ENCODE results near the gene DDX43. TPM values are rescaled to one million over a fixed set of nuclear protein-coding genes. Genes with fewer than 3 reads are reported as not detected.

Gene DDX43
- total RNA-seq, 1 donor from 2014 or later: not detected

DNA sequence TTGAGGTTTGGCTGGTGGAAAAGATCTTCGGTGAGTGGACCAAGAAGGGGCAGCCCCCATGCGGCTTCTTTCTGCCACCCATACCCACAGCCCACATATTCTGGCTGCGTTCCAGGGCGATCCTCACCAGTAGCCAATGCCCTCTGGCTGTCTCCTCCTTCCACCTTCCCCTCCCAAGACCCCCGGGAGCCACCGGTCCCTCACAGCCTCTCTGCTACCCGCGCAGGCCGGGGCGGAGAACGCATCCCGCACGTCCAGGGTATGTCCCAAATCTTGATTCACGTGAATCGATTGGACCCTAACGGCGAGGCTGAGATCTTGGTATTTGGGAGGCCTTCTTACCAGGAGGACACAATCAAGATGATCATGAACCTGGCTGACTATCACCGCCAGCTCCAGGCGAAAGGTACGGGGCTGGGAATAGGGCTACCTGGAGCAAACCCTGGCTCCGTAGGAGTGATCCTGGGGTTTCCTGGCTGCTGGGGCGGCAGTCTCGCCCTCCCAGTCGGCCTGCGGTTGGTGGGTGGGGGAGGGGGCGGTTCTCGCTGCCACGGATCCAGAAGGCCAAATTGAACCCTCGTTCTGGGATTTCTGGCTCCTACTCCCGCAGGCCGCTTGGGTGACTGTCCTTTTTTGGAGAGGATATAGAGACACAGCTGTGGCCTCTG, 31.6 kb upstream of the DDX43 start:
- H3K27ac Mint-ChIP-seq: no peak overlapping the region
- H3K4me3 Mint-ChIP-seq: no peak overlapping the region
- no peaks in the 10 kb centered on the region for H3K27me3 Mint-ChIP-seq (ENCODE audit: low read depth)

DNA sequence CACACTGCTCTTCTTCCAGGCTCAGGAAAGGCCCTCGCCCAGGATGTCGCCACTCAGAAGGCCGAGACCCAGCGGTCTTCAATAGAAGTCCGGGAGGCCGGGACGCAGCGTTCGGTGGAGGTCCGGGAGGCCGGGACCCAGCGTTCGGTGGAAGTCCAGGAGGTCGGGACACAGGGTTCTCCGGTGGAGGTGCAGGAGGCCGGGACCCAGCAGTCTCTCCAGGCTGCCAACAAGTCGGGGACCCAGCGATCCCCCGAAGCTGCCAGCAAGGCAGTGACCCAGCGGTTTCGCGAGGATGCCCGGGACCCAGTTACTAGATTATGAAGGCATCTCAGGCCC, 31.1 kb upstream of the DDX43 start:
- TF ChIP-seq, protein P1, sequence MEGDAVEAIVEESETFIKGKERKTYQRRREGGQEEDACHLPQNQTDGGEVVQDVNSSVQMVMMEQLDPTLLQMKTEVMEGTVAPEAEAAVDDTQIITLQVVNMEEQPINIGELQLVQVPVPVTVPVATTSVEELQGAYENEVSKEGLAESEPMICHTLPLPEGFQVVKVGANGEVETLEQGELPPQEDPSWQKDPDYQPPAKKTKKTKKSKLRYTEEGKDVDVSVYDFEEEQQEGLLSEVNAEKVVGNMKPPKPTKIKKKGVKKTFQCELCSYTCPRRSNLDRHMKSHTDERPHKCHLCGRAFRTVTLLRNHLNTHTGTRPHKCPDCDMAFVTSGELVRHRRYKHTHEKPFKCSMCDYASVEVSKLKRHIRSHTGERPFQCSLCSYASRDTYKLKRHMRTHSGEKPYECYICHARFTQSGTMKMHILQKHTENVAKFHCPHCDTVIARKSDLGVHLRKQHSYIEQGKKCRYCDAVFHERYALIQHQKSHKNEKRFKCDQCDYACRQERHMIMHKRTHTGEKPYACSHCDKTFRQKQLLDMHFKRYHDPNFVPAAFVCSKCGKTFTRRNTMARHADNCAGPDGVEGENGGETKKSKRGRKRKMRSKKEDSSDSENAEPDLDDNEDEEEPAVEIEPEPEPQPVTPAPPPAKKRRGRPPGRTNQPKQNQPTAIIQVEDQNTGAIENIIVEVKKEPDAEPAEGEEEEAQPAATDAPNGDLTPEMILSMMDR (IDR thresholded peaks at IDR 0.05; ENCODE audit: unreplicated experiment): no peak
- no peaks in the 10 kb centered on the region for H3K9me3 Mint-ChIP-seq
- no peak overlapping the region for H3K27ac Mint-ChIP-seq
- H3K27me3 Mint-ChIP-seq (ENCODE audit: low read depth): no peaks in the 10 kb centered on the region
- no peaks in the 10 kb centered on the region for H3K36me3 Mint-ChIP-seq
- H3K4me3 Mint-ChIP-seq: no peak overlapping the region
- no peak for DNase-seq (ENCODE audit: low spot score in 2 of 2, unreplicated experiment in 2 of 2)
- H3K4me1 Mint-ChIP-seq: no peaks in the 10 kb centered on the region

More for the DNA sequence above, 31.6 kb upstream of the DDX43 start:
- Mint-ChIP-seq H3K4me1 (no peaks in the 10 kb centered on the region), H3K36me3 (no peaks in the 10 kb centered on the region), H3K9me3 (no peaks in the 10 kb centered on the region)
- TF ChIP-seq, protein P1 (IDR thresholded peaks at IDR 0.05; ENCODE audit: unreplicated experiment): no peak
- DNase-seq (ENCODE audit: low spot score in 2 of 2, unreplicated experiment in 2 of 2): no peak

DNA sequence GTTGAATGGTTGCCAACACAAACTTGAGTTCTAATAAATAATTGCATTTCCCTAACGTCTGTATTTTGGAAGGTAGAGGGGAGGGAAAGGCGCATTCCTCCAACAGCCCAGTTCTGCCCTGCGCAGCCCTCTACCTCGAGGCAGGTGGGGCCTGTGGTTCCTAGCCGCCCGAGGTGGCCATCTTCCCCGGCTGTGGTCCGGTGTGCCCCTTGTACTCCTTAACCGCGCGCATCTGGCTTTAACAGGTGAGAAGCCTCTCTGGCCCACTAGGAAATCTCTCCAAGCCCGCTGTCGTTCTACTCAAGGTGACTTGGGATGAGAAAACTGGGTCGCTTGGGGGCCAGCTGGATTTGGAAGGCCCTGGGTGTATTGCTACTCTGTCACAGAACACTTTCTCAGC, 30.5 kb upstream of the DDX43 start:
- no peaks in the 10 kb centered on the region for H3K9me3 Mint-ChIP-seq
- H3K36me3 Mint-ChIP-seq: no peaks in the 10 kb centered on the region
- no peak overlapping the region for H3K4me3 Mint-ChIP-seq
- DNase-seq (ENCODE audit: low spot score in 2 of 2, unreplicated experiment in 2 of 2): no peak
- no peaks in the 10 kb centered on the region for H3K4me1 Mint-ChIP-seq
- no peaks in the 10 kb centered on the region for H3K27me3 Mint-ChIP-seq (ENCODE audit: low read depth)
- H3K27ac Mint-ChIP-seq: no peak overlapping the region
- TF ChIP-seq, protein P1 (IDR thresholded peaks at IDR 0.05; ENCODE audit: unreplicated experiment): no peak

DNA sequence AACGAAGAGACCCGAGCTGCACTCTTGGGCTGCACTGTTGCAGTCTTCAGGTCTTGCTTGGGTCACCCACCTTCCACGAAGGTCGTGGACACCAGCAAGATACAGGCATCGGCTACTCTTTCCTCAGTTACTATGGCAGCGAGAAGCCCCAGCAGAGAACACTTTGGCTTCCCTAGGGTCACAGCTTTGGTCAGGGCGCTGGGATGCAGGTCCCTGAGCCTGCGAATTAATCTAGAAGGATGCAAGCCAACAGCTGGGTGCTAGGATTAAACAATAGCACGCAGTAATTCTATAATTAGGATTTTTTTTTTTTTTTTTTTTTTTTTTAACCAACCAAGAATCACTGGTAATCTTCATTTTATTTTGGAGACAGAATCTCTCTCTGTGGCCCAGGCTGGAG, 30.1 kb upstream of the DDX43 start:
- TF ChIP-seq, protein P1 (IDR thresholded peaks at IDR 0.05; ENCODE audit: unreplicated experiment): no peak

DNA sequence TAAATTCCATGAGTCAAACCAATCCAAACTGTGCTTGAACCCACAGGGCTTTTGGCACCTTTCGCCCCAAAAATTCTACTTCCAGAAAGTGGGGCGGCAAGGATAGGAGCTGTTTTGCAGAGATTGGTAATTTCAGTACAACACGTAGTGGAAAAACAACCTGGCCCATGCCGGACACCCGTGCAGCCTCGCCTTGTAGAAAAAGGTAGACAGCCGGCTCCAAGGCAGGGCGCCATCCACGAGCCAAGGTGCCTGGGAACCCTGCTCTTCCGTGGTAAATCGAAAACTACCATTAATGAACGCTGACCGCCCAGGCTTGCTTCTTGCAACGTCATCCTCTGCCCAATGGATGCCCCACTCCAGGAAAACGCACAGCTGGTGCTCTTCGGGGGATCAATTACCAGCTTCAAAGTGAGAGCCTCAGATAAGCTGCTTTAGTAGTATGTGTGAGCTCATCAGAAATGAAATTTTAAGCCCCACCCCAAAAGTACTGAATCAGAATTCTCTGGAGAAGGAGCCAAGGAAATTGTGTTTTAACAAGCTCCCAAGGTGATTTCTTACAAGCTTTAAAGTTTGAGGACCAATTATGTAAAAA, 26.8 kb upstream of the DDX43 start:
- H3K27ac Mint-ChIP-seq: no peak overlapping the region
- TF ChIP-seq, protein P1 (IDR thresholded peaks at IDR 0.05; ENCODE audit: unreplicated experiment): no peak

More for the DNA sequence above, 30.1 kb upstream of the DDX43 start:
- no peaks in the 10 kb centered on the region for H3K27me3 Mint-ChIP-seq (ENCODE audit: low read depth)
- no peaks in the 10 kb centered on the region for H3K4me1 Mint-ChIP-seq
- no peak overlapping the region for H3K4me3 Mint-ChIP-seq
- H3K36me3 Mint-ChIP-seq: no peaks in the 10 kb centered on the region
- no peak for DNase-seq (ENCODE audit: low spot score in 2 of 2, unreplicated experiment in 2 of 2)
- H3K27ac Mint-ChIP-seq: no peak overlapping the region
- no peaks in the 10 kb centered on the region for H3K9me3 Mint-ChIP-seq

More for the DNA sequence above, 26.8 kb upstream of the DDX43 start:
- H3K4me1 Mint-ChIP-seq: no peaks in the 10 kb centered on the region
- no peak for DNase-seq (ENCODE audit: low spot score in 2 of 2, unreplicated experiment in 2 of 2)
- H3K9me3 Mint-ChIP-seq: peaks cover under 1% of the 10 kb centered on the region
- no peaks in the 10 kb centered on the region for H3K27me3 Mint-ChIP-seq (ENCODE audit: low read depth)
- no peak overlapping the region for H3K4me3 Mint-ChIP-seq
- no peaks in the 10 kb centered on the region for H3K36me3 Mint-ChIP-seq
